H1 (cell line): ENCODE data around the gene MTR. TPM values are rescaled to one million over a fixed set of nuclear protein-coding genes. Genes with fewer than 3 reads are reported as not detected.

Source experiments
- ATF3 ChIP-seq: IDR thresholded peaks from 2 replicates; pipeline ENCODE4 v1.6.1; 2011; ENCODE audit warnings: low read depth, mild to moderate bottlenecking, low read length; ENCODE audit not compliant: insufficient read depth
- CHD1 ChIP-seq: IDR thresholded peaks from 2 replicates; pipeline ENCODE4 v1.6.1; 2012; ENCODE audit warnings: low read depth, low read length, improper control_type of control experiment
- EP300 ChIP-seq, 2 experiments: IDR thresholded peaks; 1 replicate in 1 of 2; 2 replicates in 1 of 2; pipeline ENCODE4 v1.6.1; 2011 to 2012; ENCODE audit warnings: low read depth in 2 of 2, low read length in 2 of 2, mild to moderate bottlenecking in 2 of 2, borderline replicate concordance in 1 of 2, inconsistent platforms in 1 of 2, moderate library complexity in 1 of 2
- POU5F1 ChIP-seq: IDR thresholded peaks from 2 replicates; pipeline ENCODE4 v1.6.1; 2011; ENCODE audit warnings: low read depth, mild to moderate bottlenecking, low read length, moderate library complexity
- SIX5 ChIP-seq: IDR thresholded peaks from 2 replicates; pipeline ENCODE4 v1.6.1; 2011; ENCODE audit warnings: mild to moderate bottlenecking, low read depth, low read length
- polyA plus RNA-seq, 7 experiments: library from polyadenylated mRNA; depleted of rRNA in 3 of 7; stranded (reverse) in 5 of 7; unstranded in 2 of 7; fragments of >200 nt in 5 of 7; fragments of 200-250 nt in 2 of 7; gene quantifications; 1 replicate in 5 of 7; 2 replicates in 1 of 7; 4 replicates in 1 of 7; pipeline versions ENCODE4 v1.2.1 to v1.2.3, GENCODE V29; 2011 to 2013; ENCODE audit warnings: missing spikeins in 2 of 7, mixed read lengths in 2 of 7
- total RNA-seq: library from RNA; stranded (reverse); fragmentation: NEBNext Ultra II Directional; extraction: Animal tissue kit (Norgen Biotek cat#: 25700); gene quantifications from 2 replicates; pipeline ENCODE4 v1.2.1, GENCODE V29; 2021

The MTR gene
- total and polyA plus RNA-seq, 2 of the 8 experiments (the other 6 are each of a cell fraction or from before 2014, with no cell fraction given) = 4.8 to 27.4 TPM

DNA sequence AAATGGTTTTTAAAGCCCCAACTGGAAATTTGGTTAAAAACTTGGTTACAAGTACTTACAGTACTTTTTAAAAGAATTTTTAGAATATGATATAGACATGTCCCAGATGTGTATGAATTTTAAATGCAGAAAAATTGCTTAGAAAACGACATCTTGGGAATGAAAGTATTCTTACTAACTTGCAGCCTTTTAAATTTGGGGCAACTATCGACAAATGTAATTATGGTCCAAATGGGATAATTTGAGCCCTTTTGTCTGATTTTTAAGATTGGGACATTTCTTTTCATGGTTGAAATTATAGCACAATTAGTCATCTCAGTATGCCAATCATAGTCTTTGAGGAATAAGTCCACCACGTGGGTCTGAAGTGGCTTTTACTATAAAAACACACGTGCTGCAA lies 43.2 kb upstream of the MTR start (continued):
- TF ChIP-seq ATF3 = no peak
- no peak for TF ChIP-seq POU5F1
- TF ChIP-seq SIX5 = no peak
- no peak for TF ChIP-seq CHD1
- TF ChIP-seq EP300 (IDR thresholded peaks at IDR 0.05; ENCODE audit: borderline replicate concordance in 1 of 2, low read depth in 2 of 2, low read length in 2 of 2) = no peak
